H1 (cell line): ENCODE measurements around the gene STAG1. TPM values are rescaled to one million over a fixed set of nuclear protein-coding genes. Genes with fewer than 3 reads are reported as not detected.

Experiments
- CBX5 ChIP-seq: fragments of 300-800, 300-1000 bp; sonication (generic); IDR thresholded peaks from 2 replicates; pipeline ENCODE4 v1.7.1; 2016; ENCODE audit warnings: antibody characterized with exemption, low read length, low read depth
- CBX8 ChIP-seq: fragments of 300-800, 300-1000 bp; sonication (generic); IDR thresholded peaks from 2 replicates; pipeline ENCODE4 v1.7.1; 2016; ENCODE audit warnings: low read depth, low read length, borderline replicate concordance
- TAF1 ChIP-seq: IDR thresholded peaks from 2 replicates; pipeline ENCODE4 v1.6.1; 2011; ENCODE audit warnings: mild to moderate bottlenecking, low read depth, low read length
- polyA plus RNA-seq, 7 experiments: library from polyadenylated mRNA; depleted of rRNA in 3 of 7; stranded (reverse) in 5 of 7; unstranded in 2 of 7; fragments of >200 nt in 5 of 7; fragments of 200-250 nt in 2 of 7; gene quantifications; 1 replicate in 5 of 7; 2 replicates in 1 of 7; 4 replicates in 1 of 7; pipeline versions ENCODE4 v1.2.1 to v1.2.3, GENCODE V29; 2011 to 2013; ENCODE audit warnings: missing spikeins in 2 of 7, mixed read lengths in 2 of 7
- total RNA-seq: library from RNA; stranded (reverse); fragmentation: NEBNext Ultra II Directional; extraction: Animal tissue kit (Norgen Biotek cat#: 25700); gene quantifications from 2 replicates; pipeline ENCODE4 v1.2.1, GENCODE V29; 2021

The STAG1 gene
- total and polyA plus RNA-seq, 2 of the 8 experiments (the other 6 are each of a cell fraction or from before 2014, with no cell fraction given), result 4.6 to 23.4 TPM

- TF ChIP-seq TAF1 (no peak), CBX5 (no peak), CBX8 (no peak)
- TF ChIP-seq, all 59 proteins: peak for 0
These were observed 278.4 kb downstream of the STAG1 start (continued) for GRCh38 chr3:136473716-136474326.
